ENCODE data around the gene USP40.

The USP40 gene

GRCh38 chr2:233455491-233455890 lies 111.1 kb downstream of the USP40 start:
- no peak for DNase-seq

DNA sequence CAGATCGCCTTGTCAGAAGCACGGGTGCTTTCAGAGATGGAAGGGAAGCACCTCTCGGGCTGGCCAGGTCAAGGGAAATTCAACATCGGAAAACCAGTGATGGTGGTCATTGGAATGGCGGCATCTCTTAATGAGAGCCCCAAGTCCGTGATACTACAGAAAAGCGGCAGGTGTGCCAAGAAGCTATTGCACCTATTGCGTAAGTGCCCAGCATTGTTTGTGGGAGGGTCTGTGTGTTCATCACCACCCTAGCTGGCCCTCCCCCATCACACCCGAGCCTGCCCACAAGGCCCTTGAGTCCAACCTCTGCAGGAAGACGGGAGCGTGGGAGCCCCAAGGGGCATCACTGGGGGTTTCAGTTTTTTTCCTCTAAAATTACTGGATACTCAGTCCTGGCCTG lies 111.6 kb downstream of the USP40 start:
- DNase-seq, result no peak

DNA sequence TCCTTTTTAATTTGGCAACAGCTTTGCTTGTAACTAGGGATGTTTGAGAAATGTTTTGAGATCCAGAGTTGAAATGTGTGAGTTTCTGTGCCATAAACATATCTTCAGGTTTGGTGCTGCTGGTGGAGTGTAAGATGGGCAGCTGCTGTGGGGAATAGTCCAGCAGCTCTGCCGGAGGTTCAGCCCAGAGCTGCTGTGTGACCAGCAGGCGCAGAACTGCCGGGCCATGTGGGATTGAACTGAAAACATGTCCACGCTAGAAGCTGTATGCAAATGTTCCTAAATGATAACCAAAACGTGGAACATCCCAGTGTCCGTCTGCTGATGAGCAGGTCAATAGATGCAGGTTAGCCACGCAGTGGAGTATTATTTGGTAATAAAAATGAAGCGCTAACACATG lies 112.7 kb downstream of the USP40 start:
- DNase-seq, result no peak

DNA sequence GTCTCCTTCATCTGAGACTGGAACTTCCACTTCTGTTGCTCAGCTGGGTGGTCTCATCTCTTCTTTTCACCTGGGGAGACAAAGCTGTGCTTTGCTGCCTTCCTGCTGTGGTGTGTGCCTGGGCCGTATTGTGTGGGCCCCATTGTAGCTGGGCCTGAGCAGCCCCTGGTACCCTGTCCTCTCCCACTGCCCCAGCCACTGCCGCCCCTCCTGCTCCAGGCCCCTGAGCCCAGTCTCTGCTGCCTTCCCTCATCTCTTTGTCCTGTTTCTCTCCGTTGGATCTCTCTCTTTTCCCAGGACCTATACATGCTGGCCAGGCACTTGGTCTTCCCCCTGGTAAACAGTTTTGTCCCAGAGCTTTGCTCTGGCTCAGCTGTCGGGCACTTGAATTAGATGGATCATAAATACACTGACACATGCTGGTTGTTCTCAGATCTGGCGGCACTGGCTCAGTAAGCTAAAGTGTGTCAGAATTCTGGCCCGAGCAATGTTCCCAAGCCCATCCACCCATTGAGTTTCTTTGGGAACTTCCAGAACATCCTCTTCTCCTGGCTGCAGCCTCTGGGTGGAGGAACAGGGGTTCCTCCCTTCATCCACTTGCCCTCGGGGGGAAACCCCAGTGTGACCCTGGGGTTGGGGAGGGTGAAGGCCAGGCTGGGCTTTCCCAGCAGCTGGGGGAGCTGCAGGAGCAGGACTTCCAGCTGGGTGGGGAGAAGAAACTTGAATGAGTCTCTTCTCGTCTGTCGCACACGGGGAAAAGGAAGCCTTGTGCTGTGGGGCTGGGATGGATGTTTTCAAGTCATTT lies 113.3 kb downstream of the USP40 start:
- no peak for DNase-seq

- DNase-seq, result no peak
Observed at GRCh38 chr2:233451950-233452349, 114.6 kb downstream of the USP40 start.

DNA sequence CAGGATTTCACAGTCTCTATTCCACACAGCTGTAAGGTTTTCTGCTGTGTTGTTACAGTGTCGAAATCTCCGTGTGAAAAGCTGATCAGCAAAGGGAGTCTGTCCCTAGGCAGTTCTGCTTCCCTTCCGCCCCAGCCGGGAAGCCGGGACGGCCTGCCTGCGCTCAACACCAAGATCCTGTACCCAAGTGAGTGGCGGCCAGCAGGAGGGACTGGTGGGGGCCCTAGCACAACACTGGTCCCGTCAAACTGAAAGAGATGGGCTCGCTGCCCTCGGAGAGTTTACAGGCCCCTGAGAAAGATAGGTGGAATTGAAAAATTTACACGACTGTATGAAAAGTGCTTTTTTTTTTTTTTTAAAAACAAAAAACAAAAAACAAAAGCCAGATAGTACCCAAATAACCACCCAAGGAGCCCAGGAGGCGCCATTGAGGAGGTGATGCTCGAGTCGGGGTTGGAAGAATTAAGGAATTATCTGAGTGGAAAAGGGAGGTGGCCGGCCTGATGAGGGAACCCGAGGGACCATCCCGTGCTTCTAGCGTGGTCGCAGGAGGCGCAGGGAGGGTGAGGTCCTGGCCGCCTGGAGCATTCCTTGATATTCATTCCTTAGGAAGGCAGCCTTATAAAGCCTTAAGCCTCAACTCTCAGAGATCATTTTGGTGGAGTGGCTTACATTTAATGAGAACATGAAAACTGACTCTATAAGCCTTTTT lies 115.6 kb downstream of the USP40 start:
- no peak for DNase-seq

- DNase-seq, result no peak
Observed at GRCh38 chr2:233449921-233450863, 116.4 kb downstream of the USP40 start.

- DNase-seq, result no peak
Observed at GRCh38 chr2:233449081-233449901, 117.3 kb downstream of the USP40 start.

- no peak for DNase-seq
Observed at GRCh38 chr2:233448575-233448974, 118.0 kb downstream of the USP40 start.

GRCh38 chr2:233448220-233448559 lies 118.4 kb downstream of the USP40 start:
- DNase-seq, result no peak

- no peak for DNase-seq
Observed at GRCh38 chr2:233447506-233448219, 118.9 kb downstream of the USP40 start.

- DNase-seq, result no peak
Observed at GRCh38 chr2:233446606-233447305, 119.8 kb downstream of the USP40 start.

GRCh38 chr2:233446121-233446520 lies 120.5 kb downstream of the USP40 start:
- DNase-seq, result no peak

- DNase-seq, result no peak
Observed at GRCh38 chr2:233445152-233445830, 121.3 kb downstream of the USP40 start.

GRCh38 chr2:233444501-233444900 lies 122.1 kb downstream of the USP40 start:
- no peak for DNase-seq

DNA sequence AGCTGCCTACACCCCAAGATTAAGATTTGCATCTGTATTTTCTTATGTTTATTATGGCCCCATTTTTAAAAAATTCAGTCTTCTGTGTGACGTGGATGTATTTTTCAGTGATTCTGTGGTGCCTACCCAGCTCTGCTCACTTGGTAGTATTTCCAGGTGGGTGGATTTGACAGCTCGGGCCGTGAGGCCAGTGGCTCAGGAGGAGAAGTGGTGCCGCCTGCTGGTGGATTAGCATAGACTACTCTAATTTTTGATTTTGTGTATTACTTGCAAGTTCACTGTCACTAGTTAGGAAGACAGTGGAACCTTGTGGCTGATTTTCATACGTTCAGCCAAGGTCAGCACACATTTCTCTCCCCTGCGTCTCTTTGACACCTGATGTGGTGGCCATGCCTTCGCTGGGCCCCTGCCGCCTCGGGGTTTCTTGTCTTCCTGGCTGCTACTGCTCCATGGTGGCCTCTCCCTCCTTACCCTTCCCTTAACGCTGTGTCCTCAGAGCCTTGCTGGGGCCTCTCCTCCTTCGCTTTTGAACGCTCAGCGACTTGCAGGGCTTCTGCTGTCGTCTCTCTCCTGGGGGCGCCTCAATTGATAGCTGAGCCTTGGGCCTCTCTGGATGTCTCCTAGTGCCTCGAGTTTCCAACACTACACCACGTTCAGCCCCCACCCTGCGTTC lies 122.9 kb downstream of the USP40 start:
- peak; percentile 83 for DNase-seq

GRCh38 chr2:233442028-233442310 lies 124.6 kb downstream of the USP40 start:
- DNase-seq, result no peak

- no peak for DNase-seq
Observed at GRCh38 chr2:233441161-233442027, 125.2 kb downstream of the USP40 start.

GRCh38 chr2:233440714-233441113 lies 125.9 kb downstream of the USP40 start:
- no peak for DNase-seq

Measured in activated CD8-positive, alpha-beta memory T cell treated with anti-CD3 and anti-CD28 coated beads, Interleukin-2, amount 50 U/mL, for 4 hours (primary cell).